Tibial nerve (tissue), 4 donors: ENCODE measurements around the gene RASSF7. TPM values are rescaled to one million over a fixed set of nuclear protein-coding genes. Genes with fewer than 3 reads are reported as not detected.

ENCODE experiments used
- DNase-seq, 2 donors: peaks; one replicate each; pipeline ENCODE4 v3.0.0-alpha.2; 2019; ENCODE audit warnings: low spot score in 2 of 2
- H3K27ac ChIP-seq, 4 donors: fragments of 200-600 bp; sonication (generic) in 3 of 4; one replicate each; pipeline ENCODE4 v1.5.1; 2017 to 2019; ENCODE audit warnings: mild to moderate bottlenecking in 1 of 4
- H3K27me3 ChIP-seq, 2 donors: fragments of 200-600 bp; sonication (generic) in 1 of 2; one replicate each; pipeline versions ENCODE4 v1.5.1 to v1.6.0; 2017 to 2019
- H3K36me3 ChIP-seq, 3 donors: fragments of 200-600 bp; sonication (generic); one replicate each; pipeline ENCODE4 v1.5.1; 2018 to 2019
- H3K4me1 ChIP-seq, 4 donors: fragments of 200-600 bp; sonication (generic) in 3 of 4; one replicate each; pipeline ENCODE4 v1.5.1; 2017 to 2019
- H3K4me3 ChIP-seq, 4 donors: fragments of 200-600 bp; sonication (generic) in 3 of 4; one replicate each; pipeline ENCODE4 v1.5.1; 2017 to 2019; ENCODE audit warnings: mild to moderate bottlenecking in 1 of 4, moderate library complexity in 1 of 4
- H3K9me3 ChIP-seq, 4 donors: fragments of 200-600 bp; sonication (generic) in 3 of 4; one replicate each; pipeline ENCODE4 v1.5.1; 2017 to 2019
- CTCF ChIP-seq, 5 experiments: fragments of 200-600 bp in 3 of 5; fragments of 450-650 bp in 2 of 5; sonication (generic) in 3 of 5; IDR thresholded peaks; one replicate each; pipeline ENCODE4 v1.5.1; 2016 to 2019; ENCODE audit warnings: antibody characterized with exemption in 5 of 5, mild to moderate bottlenecking in 3 of 5, moderate library complexity in 2 of 5
- EP300 ChIP-seq, 2 donors: sonication (generic); formaldehyde crosslinking; IDR thresholded peaks; one replicate each; pipeline ENCODE4 v1.6.1; 2017; ENCODE audit warnings: antibody characterized with exemption in 2 of 2, mild to moderate bottlenecking in 1 of 2
- POLR2A ChIP-seq, 2 donors: fragments of 450-650 bp; IDR thresholded peaks; one replicate each; pipeline ENCODE4 v1.6.1; 2017; ENCODE audit warnings: antibody characterized with exemption in 2 of 2, mild to moderate bottlenecking in 2 of 2, moderate library complexity in 2 of 2
- WGBS, 2 donors: methylation state at CpG; one replicate each; pipeline ENCODE4 v1.1.5; 2018; 5-methylcytosine and 5-hydroxymethylcytosine counted together
- total RNA-seq, 4 donors: library from RNA; depleted of rRNA; stranded (reverse); fragments of >200 nt; gene quantifications; one replicate each; pipeline ENCODE4 v1.1.0, GENCODE V29; 2016

RASSF7 gene
- total RNA-seq, 4 donors from 2014 or later = 21.0 to 25.6 (median 23.1) TPM

- DNase-seq = no peak
- no peak overlapping the region for H3K4me3 ChIP-seq
- H3K9me3 ChIP-seq = no peaks in the 10 kb centered on the region
- TF ChIP-seq POLR2A (IDR thresholded peaks at IDR 0.05) = no peak
- no peak for TF ChIP-seq CTCF (IDR thresholded peaks at IDR 0.05)
- TF ChIP-seq EP300 (IDR thresholded peaks at IDR 0.05) = no peak
- WGBS, 2 donors = 81 to 82% methylated on average over 11 of the region's 11 CpGs
- H3K36me3 ChIP-seq = peaks cover 2 to 99% (median 30%) of the 10 kb centered on the region in 3 donors
- H3K27ac ChIP-seq = no peak overlapping the region
- no peaks in the 10 kb centered on the region for H3K4me1 ChIP-seq
- H3K27me3 ChIP-seq = no peaks in the 10 kb centered on the region
Measured at GRCh38 chr11:590997-591396, 30.2 kb downstream of the RASSF7 start.

GRCh38 chr11:592501-592900 is 31.7 kb downstream of the RASSF7 start:
- WGBS, 2 donors = 91 to 96% methylated on average over 22 of the region's 22 CpGs

GRCh38 chr11:592918-593317 is 32.1 kb downstream of the RASSF7 start:
- no peaks in the 10 kb centered on the region for H3K27me3 ChIP-seq
- TF ChIP-seq POLR2A (IDR thresholded peaks at IDR 0.05) = no peak
- no peaks in the 10 kb centered on the region for H3K4me1 ChIP-seq
- WGBS, 2 donors = 91 to 92% methylated on average over 10 of the region's 10 CpGs
- H3K4me3 ChIP-seq = no peak overlapping the region
- H3K9me3 ChIP-seq = no peaks in the 10 kb centered on the region
- H3K36me3 ChIP-seq = peaks cover 2 to 99% (median 46%) of the 10 kb centered on the region in 3 donors
- no peak overlapping the region for H3K27ac ChIP-seq
- DNase-seq = no peak

More at GRCh38 chr11:592501-592900, 31.7 kb downstream of the RASSF7 start:
- no peak for DNase-seq
- no peak overlapping the region for H3K27ac ChIP-seq
- no peaks in the 10 kb centered on the region for H3K9me3 ChIP-seq
- H3K36me3 ChIP-seq = peaks cover 2 to 99% (median 42%) of the 10 kb centered on the region in 3 donors
- H3K4me1 ChIP-seq = no peaks in the 10 kb centered on the region
- no peak overlapping the region for H3K4me3 ChIP-seq
- no peaks in the 10 kb centered on the region for H3K27me3 ChIP-seq
- no peak for TF ChIP-seq CTCF (IDR thresholded peaks at IDR 0.05)
- no peak for TF ChIP-seq EP300 (IDR thresholded peaks at IDR 0.05)
- TF ChIP-seq POLR2A (IDR thresholded peaks at IDR 0.05) = no peak

GRCh38 chr11:593347-593746 is 32.6 kb downstream of the RASSF7 start:
- no peak for TF ChIP-seq CTCF (IDR thresholded peaks at IDR 0.05)
- no peak for TF ChIP-seq POLR2A (IDR thresholded peaks at IDR 0.05)
- no peak for TF ChIP-seq EP300 (IDR thresholded peaks at IDR 0.05)
- H3K4me1 ChIP-seq = no peaks in the 10 kb centered on the region
- no peak overlapping the region for H3K4me3 ChIP-seq
- H3K27ac ChIP-seq = no peak overlapping the region
- H3K36me3 ChIP-seq = peaks cover 2 to 99% (median 50%) of the 10 kb centered on the region in 3 donors
- no peak for DNase-seq
- 91 to 94% methylated on average over 20 to 21 of the region's 21 CpGs for WGBS, 2 donors
- no peaks in the 10 kb centered on the region for H3K27me3 ChIP-seq
- no peaks in the 10 kb centered on the region for H3K9me3 ChIP-seq

GRCh38 chr11:595400-595799 is 34.6 kb downstream of the RASSF7 start:
- H3K27me3 ChIP-seq = no peaks in the 10 kb centered on the region
- peaks cover 2 to 99% (median 54%) of the 10 kb centered on the region in 3 donors for H3K36me3 ChIP-seq
- no peak for DNase-seq
- no peaks in the 10 kb centered on the region for H3K9me3 ChIP-seq
- no peak overlapping the region for H3K27ac ChIP-seq
- no peak for TF ChIP-seq CTCF (IDR thresholded peaks at IDR 0.05)
- TF ChIP-seq EP300 (IDR thresholded peaks at IDR 0.05) = no peak
- no peak for TF ChIP-seq POLR2A (IDR thresholded peaks at IDR 0.05)
- WGBS, 2 donors = 81 to 91% methylated on average over 10 of the region's 10 CpGs
- H3K4me1 ChIP-seq = no peaks in the 10 kb centered on the region
- H3K4me3 ChIP-seq = no peak overlapping the region

GRCh38 chr11:596374-596773 is 35.6 kb downstream of the RASSF7 start:
- Histone ChIP-seq H3K9me3 (no peaks in the 10 kb centered on the region), H3K27ac (no peak overlapping the region), H3K4me1 (no peaks in the 10 kb centered on the region), H3K4me3 (no peak overlapping the region), H3K36me3 (peaks cover 2 to 99% (median 57%) of the 10 kb centered on the region in 3 donors), H3K27me3 (no peaks in the 10 kb centered on the region)
- 91 to 95% methylated on average over 8 to 10 of the region's 10 CpGs for WGBS, 2 donors
- no peak for DNase-seq
- TF ChIP-seq CTCF (IDR thresholded peaks at IDR 0.05) = no peak
- no peak for TF ChIP-seq POLR2A (IDR thresholded peaks at IDR 0.05)
- TF ChIP-seq EP300 (IDR thresholded peaks at IDR 0.05) = no peak
